Prostate gland (tissue), 2 donors: ENCODE data around the gene ADIG. TPM values are rescaled to one million over a fixed set of nuclear protein-coding genes. Genes with fewer than 3 reads are reported as not detected.

Source experiments
- DNase-seq: peaks from one replicate; pipeline ENCODE4 v3.0.0-alpha.2; 2019; ENCODE audit warnings: low spot score
- H3K27ac ChIP-seq, 2 donors: fragments of 200-600 bp; sonication (generic); 2 replicates each; pipeline ENCODE4 v1.5.1; 2017 to 2019
- H3K27me3 ChIP-seq: fragments of 200-600 bp; sonication (generic); replicated peaks from 2 replicates; pipeline ENCODE4 v1.5.1; 2019; ENCODE audit not compliant: insufficient read depth
- H3K36me3 ChIP-seq, 2 donors: fragments of 200-600 bp; sonication (generic); 1 replicate in 1 of 2; 2 replicates in 1 of 2; pipeline versions ENCODE4 v1.5.1 to v1.8.1; 2017 to 2019
- H3K4me1 ChIP-seq: fragments of 200-600 bp; sonication (generic); replicated peaks from 2 replicates; pipeline ENCODE4 v1.5.1; 2019
- H3K4me3 ChIP-seq, 2 donors: fragments of 200-600 bp; sonication (generic); 2 replicates each; pipeline ENCODE4 v1.5.1; 2017 to 2019
- H3K9me3 ChIP-seq: fragments of 200-600 bp; sonication (generic); 2 replicates; pipeline ENCODE4 v1.5.1; 2017
- POLR2A ChIP-seq: fragments of 450-650 bp; IDR thresholded peaks from one replicate; pipeline ENCODE4 v1.6.1; 2016; ENCODE audit warnings: antibody characterized with exemption, mild to moderate bottlenecking
- POLR2AphosphoS5 ChIP-seq: sonication (generic); formaldehyde crosslinking; IDR thresholded peaks from one replicate; pipeline ENCODE4 v1.6.1; 2017; ENCODE audit warnings: antibody characterized with exemption
- WGBS: methylation state at CpG from one replicate; pipeline ENCODE4 v1.1.5; 2018; 5-methylcytosine and 5-hydroxymethylcytosine counted together
- intact Hi-C: fragments of 100-400 bp; cut with DNase I; formaldehyde crosslinking; loops from one replicate; pipeline ENCODE4 v1.14.2; 2022
- total RNA-seq, 2 donors: library from RNA; depleted of rRNA; stranded (reverse); fragments of >200 nt; gene quantifications; one replicate each; pipeline ENCODE4 v1.1.0, GENCODE V29; 2016
- TF ChIP-seq, protein P1 (sequence below), 4 experiments: fragments of 200-600 bp in 2 of 4; fragments of 450-650 bp in 2 of 4; sonication (generic) in 2 of 4; IDR thresholded peaks; 1 replicate in 3 of 4; 2 replicates in 1 of 4; pipeline ENCODE4 v1.5.1; 2016 to 2019; ENCODE audit warnings: antibody characterized with exemption in 4 of 4, mild to moderate bottlenecking in 2 of 4, moderate library complexity in 2 of 4

ADIG gene
- total RNA-seq, 2 donors from 2014 or later = not detected

GRCh38 chr20:38586181-38586525, 5.2 kb downstream of the ADIG start:
- TF ChIP-seq POLR2A (no peak), POLR2AphosphoS5 (no peak)
- TF ChIP-seq, protein P1, sequence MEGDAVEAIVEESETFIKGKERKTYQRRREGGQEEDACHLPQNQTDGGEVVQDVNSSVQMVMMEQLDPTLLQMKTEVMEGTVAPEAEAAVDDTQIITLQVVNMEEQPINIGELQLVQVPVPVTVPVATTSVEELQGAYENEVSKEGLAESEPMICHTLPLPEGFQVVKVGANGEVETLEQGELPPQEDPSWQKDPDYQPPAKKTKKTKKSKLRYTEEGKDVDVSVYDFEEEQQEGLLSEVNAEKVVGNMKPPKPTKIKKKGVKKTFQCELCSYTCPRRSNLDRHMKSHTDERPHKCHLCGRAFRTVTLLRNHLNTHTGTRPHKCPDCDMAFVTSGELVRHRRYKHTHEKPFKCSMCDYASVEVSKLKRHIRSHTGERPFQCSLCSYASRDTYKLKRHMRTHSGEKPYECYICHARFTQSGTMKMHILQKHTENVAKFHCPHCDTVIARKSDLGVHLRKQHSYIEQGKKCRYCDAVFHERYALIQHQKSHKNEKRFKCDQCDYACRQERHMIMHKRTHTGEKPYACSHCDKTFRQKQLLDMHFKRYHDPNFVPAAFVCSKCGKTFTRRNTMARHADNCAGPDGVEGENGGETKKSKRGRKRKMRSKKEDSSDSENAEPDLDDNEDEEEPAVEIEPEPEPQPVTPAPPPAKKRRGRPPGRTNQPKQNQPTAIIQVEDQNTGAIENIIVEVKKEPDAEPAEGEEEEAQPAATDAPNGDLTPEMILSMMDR (IDR thresholded peaks at IDR 0.05) = no peak
- 74% methylated on average over 3 of the region's 3 CpGs for WGBS

GRCh38 chr20:38588303-38588702, 7.3 kb downstream of the ADIG start:
- Histone ChIP-seq H3K27me3 (no peaks in the 10 kb centered on the region), H3K4me1 (no peaks in the 10 kb centered on the region), H3K36me3 (no peaks in the 10 kb centered on the region), H3K9me3 (no peaks in the 10 kb centered on the region), H3K4me3 (no peak overlapping the region), H3K27ac (no peak overlapping the region)
- DNase-seq = no peak
- TF ChIP-seq POLR2AphosphoS5 (no peak), POLR2A (no peak)
- TF ChIP-seq, protein P1 (IDR thresholded peaks at IDR 0.05) = no peak
- WGBS = 94% methylated on average over 6 of the region's 6 CpGs
- intact Hi-C loops = no loop called here

More at GRCh38 chr20:38586181-38586525, 5.2 kb downstream of the ADIG start:
- H3K9me3 ChIP-seq = no peaks in the 10 kb centered on the region
- intact Hi-C loops = no loop called here
- no peak overlapping the region for H3K27ac ChIP-seq
- no peak overlapping the region for H3K4me3 ChIP-seq
- no peaks in the 10 kb centered on the region for H3K36me3 ChIP-seq
- no peak for DNase-seq
- H3K4me1 ChIP-seq = no peaks in the 10 kb centered on the region
- no peaks in the 10 kb centered on the region for H3K27me3 ChIP-seq

GRCh38 chr20:38589351-38589750, 8.4 kb downstream of the ADIG start:
- Histone ChIP-seq H3K36me3 (no peaks in the 10 kb centered on the region), H3K4me3 (no peak overlapping the region), H3K4me1 (no peaks in the 10 kb centered on the region), H3K9me3 (no peaks in the 10 kb centered on the region), H3K27ac (no peak overlapping the region), H3K27me3 (no peaks in the 10 kb centered on the region)
- intact Hi-C loops = no loop called here
- 86% methylated on average over 4 of the region's 4 CpGs for WGBS
- no peak for TF ChIP-seq POLR2AphosphoS5
- TF ChIP-seq, protein P1 (IDR thresholded peaks at IDR 0.05) = no peak
- no peak for TF ChIP-seq POLR2A
- no peak for DNase-seq

DNA sequence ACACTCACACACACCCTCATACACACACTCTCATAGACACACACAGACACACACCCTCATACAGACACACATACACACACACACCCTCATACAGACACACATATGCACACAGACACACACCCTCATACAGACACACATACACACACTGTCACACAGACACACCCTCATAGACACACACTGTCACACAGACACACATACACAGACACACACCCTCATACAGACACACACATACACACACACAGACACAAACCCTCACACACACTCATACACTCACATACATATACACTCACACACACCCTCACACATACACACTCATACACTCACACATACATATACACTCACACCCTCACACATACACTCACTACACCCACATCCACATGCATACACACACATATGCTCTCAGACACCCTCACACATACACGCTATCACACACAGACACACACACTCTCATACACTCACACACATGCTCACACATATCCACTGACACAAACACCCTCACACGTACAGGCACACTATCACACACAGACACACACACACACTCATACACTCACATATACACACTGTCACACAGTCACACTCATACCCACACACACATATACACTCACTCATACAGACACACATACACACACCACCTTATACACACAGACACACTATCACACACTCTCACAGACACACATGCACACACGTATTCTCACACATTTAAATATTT, 9.1 kb downstream of the ADIG start:
- intact Hi-C loops = no loop called here
- WGBS = 86% methylated on average over 3 of the region's 3 CpGs
- H3K27ac ChIP-seq = no peak overlapping the region
- H3K27me3 ChIP-seq = no peaks in the 10 kb centered on the region
- H3K36me3 ChIP-seq = no peaks in the 10 kb centered on the region
- DNase-seq = no peak
- TF ChIP-seq POLR2A = no peak
- TF ChIP-seq, protein P1 (IDR thresholded peaks at IDR 0.05) = no peak
- no peak for TF ChIP-seq POLR2AphosphoS5
- no peak overlapping the region for H3K4me3 ChIP-seq
- H3K9me3 ChIP-seq = no peaks in the 10 kb centered on the region
- no peaks in the 10 kb centered on the region for H3K4me1 ChIP-seq
